C4-2B (cell line): ENCODE measurements around the gene DDX3X.
"Not testable (repeated sequence)": the region's sequence is repeated elsewhere in the genome, so short reads cannot be mapped to it uniquely, and the experiment has no call there.

Source experiments
- H3K27ac ChIP-seq: fragments of 450-650 bp; 2 replicates; pipeline ENCODE4 v1.5.1; 2017
- ZFX ChIP-seq: fragments of 450-650 bp; IDR thresholded peaks from 2 replicates; pipeline ENCODE4 v1.6.1; 2017
- TF ChIP-seq, protein P1 (sequence below): fragments of 450-650 bp; conservative IDR thresholded peaks from 2 replicates; pipeline ENCODE4 v1.5.1; 2017; ENCODE audit warnings: mild to moderate bottlenecking

The DDX3X gene

GRCh38 chrX:41348551-41348950 lies 14.6 kb downstream of the DDX3X start:
- H3K27ac ChIP-seq, result no peak overlapping the region
- TF ChIP-seq, protein P1, sequence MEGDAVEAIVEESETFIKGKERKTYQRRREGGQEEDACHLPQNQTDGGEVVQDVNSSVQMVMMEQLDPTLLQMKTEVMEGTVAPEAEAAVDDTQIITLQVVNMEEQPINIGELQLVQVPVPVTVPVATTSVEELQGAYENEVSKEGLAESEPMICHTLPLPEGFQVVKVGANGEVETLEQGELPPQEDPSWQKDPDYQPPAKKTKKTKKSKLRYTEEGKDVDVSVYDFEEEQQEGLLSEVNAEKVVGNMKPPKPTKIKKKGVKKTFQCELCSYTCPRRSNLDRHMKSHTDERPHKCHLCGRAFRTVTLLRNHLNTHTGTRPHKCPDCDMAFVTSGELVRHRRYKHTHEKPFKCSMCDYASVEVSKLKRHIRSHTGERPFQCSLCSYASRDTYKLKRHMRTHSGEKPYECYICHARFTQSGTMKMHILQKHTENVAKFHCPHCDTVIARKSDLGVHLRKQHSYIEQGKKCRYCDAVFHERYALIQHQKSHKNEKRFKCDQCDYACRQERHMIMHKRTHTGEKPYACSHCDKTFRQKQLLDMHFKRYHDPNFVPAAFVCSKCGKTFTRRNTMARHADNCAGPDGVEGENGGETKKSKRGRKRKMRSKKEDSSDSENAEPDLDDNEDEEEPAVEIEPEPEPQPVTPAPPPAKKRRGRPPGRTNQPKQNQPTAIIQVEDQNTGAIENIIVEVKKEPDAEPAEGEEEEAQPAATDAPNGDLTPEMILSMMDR, result no peak
- no peak for TF ChIP-seq ZFX

DNA sequence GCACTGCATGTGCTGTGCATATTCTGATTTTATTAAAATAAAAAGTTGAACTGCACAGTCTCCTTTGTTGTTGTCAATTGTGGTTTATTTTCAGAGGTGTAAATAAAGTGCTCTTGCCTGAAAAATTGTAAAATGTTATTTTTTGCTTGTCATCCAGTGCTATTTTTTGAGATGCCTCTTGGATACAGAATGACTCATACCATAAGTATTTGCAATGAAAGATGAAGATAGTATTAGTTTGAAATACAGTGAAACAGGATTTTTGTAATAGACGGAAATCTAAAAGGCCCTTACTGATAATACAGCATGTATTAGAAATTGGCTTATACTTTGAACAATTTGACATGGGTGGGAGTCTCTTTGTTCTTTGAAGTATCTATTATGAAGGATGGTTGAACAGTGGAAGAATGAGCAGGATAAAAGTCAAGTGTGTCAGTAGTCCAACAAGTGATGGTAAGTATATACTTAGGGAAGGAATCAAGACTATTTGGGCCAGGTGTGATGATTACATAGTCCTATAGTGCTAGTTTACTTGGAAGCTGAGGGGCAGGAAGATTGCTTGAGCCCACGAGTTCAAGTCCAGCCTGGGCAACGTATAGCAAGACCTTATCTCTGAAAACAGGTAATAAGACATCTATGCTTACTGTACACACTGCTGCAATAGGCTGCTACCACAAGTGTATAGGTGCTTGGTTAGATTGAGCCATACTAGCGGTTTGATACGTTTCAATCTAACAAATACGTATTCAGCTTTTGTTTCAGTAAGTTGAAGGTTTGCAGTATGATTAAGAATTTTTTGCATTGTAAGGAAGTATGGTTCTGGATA lies 16.4 kb downstream of the DDX3X start:
- H3K27ac ChIP-seq, result no peak overlapping the region
- TF ChIP-seq, protein P1, result no peak
- TF ChIP-seq ZFX, result no peak

- TF ChIP-seq, protein P1, result no peak
- TF ChIP-seq ZFX, result no peak
- H3K27ac ChIP-seq, result no peak overlapping the region
Measured at GRCh38 chrX:41350976-41351569, 17.1 kb downstream of the DDX3X start.

DNA sequence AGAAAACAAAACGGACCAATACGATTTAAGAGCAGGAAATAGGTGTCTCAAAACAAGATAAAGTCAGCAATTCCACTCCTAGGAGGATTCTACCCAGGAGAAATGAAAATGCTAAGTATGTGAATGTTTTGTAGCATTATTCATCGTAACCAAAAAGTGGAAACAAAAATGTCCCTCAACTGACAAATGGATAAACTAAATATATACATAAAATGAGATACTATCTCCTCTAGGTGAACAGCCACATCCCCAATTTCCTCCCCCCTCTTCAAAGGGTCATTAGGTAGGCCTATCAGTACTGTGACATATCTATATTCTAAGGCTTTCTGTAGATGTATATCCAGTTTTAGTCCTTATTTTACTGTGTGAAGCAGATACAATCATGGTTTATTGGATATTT lies 18.0 kb downstream of the DDX3X start:
- no peak overlapping the region for H3K27ac ChIP-seq
- TF ChIP-seq, protein P1, result no peak
- no peak for TF ChIP-seq ZFX

- no peak for TF ChIP-seq ZFX
- H3K27ac ChIP-seq, result no peak overlapping the region
Measured at GRCh38 chrX:41352329-41352838, 18.4 kb downstream of the DDX3X start.

DNA sequence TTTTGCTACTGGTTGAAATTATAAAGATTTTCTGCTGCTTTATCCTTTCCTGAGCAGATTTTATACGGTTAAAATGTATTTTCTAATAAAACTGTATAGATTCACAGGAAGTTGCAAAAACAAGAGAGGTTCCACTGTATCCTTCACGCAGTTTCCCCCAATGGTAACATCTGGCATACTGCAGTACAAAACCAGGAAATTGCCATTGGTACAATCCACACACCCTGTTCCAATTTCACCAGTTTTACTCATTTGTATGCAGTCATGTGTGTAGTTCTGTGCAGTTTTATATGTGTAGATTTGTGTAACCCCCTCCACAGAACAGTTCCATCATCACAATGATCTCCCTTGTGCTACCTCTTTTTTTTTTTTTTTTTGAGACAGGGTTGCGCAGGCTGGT lies 20.0 kb downstream of the DDX3X start:
- TF ChIP-seq, protein P1, result no peak
- no peak for TF ChIP-seq ZFX
- H3K27ac ChIP-seq, result no peak overlapping the region

- TF ChIP-seq, protein P1, result no peak
- no peak for TF ChIP-seq ZFX
- H3K27ac ChIP-seq, result no peak overlapping the region
Measured at GRCh38 chrX:41369152-41369551, 35.2 kb downstream of the DDX3X start.

DNA sequence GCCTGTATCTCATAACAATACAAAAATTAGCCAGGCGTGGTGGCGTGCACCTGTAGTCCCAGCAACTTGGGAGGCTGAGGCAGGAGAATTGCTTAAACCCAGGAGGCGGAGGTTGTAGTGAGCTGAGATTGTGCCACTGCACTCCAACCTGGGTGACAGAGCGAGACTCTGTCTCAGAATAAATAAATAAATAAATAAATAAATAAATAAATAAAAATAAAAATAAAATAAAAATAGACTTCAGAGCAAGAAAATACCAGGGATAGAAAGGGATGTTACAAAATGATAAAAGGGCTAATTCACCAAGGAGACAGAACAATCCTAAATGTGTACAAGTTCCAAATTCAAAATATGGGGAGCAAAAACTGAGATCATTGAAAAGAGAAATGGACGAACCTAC lies 37.6 kb downstream of the DDX3X start:
- H3K27ac ChIP-seq, result not testable (repeated sequence)
